Keratinocyte (primary cell): ENCODE results near the gene CLSTN2. TPM values are rescaled to one million over a fixed set of nuclear protein-coding genes. Genes with fewer than 3 reads are reported as not detected.

Experiments used
- DNase-seq: peaks from one replicate; pipeline ENCODE4 v3.0.0-alpha.2; 2011; ENCODE audit warnings: low read depth, missing footprints, low spot score
- FAIRE-seq: peaks from 2 replicates; lab custom pipeline; 2011; peaks lifted over from hg19 to GRCh38; lab: Jason Lieb, UNC
- H2AFZ ChIP-seq: 2 replicates; pipeline ENCODE4 v1.6.0; 2012; ENCODE audit warnings: low read length, control low read depth, inconsistent platforms; ENCODE audit not compliant: control insufficient read depth
- H3K27ac ChIP-seq: 2 replicates; pipeline ENCODE4 v1.5.1; 2011; ENCODE audit warnings: low read length; ENCODE audit not compliant: control insufficient read depth, insufficient read depth
- H3K27me3 ChIP-seq: 3 replicates; pipeline ENCODE4 v1.6.0; 2011; ENCODE audit warnings: low read length; ENCODE audit not compliant: control insufficient read depth, insufficient read depth; ENCODE audit errors: extremely low read depth
- H3K36me3 ChIP-seq, 2 experiments: 2 replicates in 1 of 2; 3 replicates in 1 of 2; pipeline ENCODE4 v1.5.1; 2011; ENCODE audit warnings: low read length in 2 of 2, mild to moderate bottlenecking in 1 of 2; ENCODE audit not compliant: control insufficient read depth in 2 of 2, insufficient read depth in 2 of 2; ENCODE audit errors: extremely low read depth in 1 of 2
- H3K4me1 ChIP-seq: 3 replicates; pipeline ENCODE4 v1.5.1; 2011; ENCODE audit warnings: low read length; ENCODE audit not compliant: control insufficient read depth, insufficient read depth; ENCODE audit errors: extremely low read depth
- H3K4me2 ChIP-seq: 3 replicates; pipeline ENCODE4 v1.6.0; 2011; ENCODE audit warnings: low read depth, low read length; ENCODE audit not compliant: control insufficient read depth, insufficient read depth; ENCODE audit errors: extremely low read depth
- H3K4me3 ChIP-seq, 3 experiments: fragments of 200-600 bp in 1 of 3; sonication (generic) in 1 of 3; 2 replicates in 2 of 3; 3 replicates in 1 of 3; pipeline ENCODE4 v1.5.1; 2011 to 2016; ENCODE audit warnings: low read length in 3 of 3, mild to moderate bottlenecking in 3 of 3, control low read depth in 2 of 3, inconsistent platforms in 1 of 3, low read depth in 1 of 3, mixed read lengths in 1 of 3, mixed run types in 1 of 3, moderate library complexity in 1 of 3; ENCODE audit not compliant: control insufficient read depth in 2 of 3, insufficient read depth in 2 of 3; ENCODE audit errors: extremely low read depth in 1 of 3
- H3K79me2 ChIP-seq: 2 replicates; pipeline ENCODE4 v1.6.0; 2012; ENCODE audit warnings: low read length; ENCODE audit not compliant: control insufficient read depth, insufficient read depth
- H3K9ac ChIP-seq: 3 replicates; pipeline ENCODE4 v1.6.0; 2011; ENCODE audit warnings: low read length; ENCODE audit not compliant: control insufficient read depth, insufficient read depth; ENCODE audit errors: extremely low read depth
- H3K9me1 ChIP-seq: 3 replicates; pipeline ENCODE4 v1.6.0; 2011; ENCODE audit warnings: low read length; ENCODE audit not compliant: control insufficient read depth, insufficient read depth; ENCODE audit errors: extremely low read depth
- H3K9me3 ChIP-seq: 2 replicates; pipeline ENCODE4 v1.5.1; 2012; ENCODE audit warnings: low read depth, low read length; ENCODE audit not compliant: control insufficient read depth
- H4K20me1 ChIP-seq: 3 replicates; pipeline ENCODE4 v1.6.0; 2011; ENCODE audit warnings: low read length; ENCODE audit not compliant: control insufficient read depth, insufficient read depth; ENCODE audit errors: extremely low read depth
- EZH2 ChIP-seq: IDR thresholded peaks from one replicate; pipeline ENCODE4 v1.6.1; 2012; ENCODE audit warnings: inconsistent platforms, mild to moderate bottlenecking, low read length, moderate library complexity
- dilution Hi-C: fragments of 300-500 bp; cut with MboI; formaldehyde crosslinking; loops from one replicate; pipeline ENCODE4 v1.7.0; 2020; ENCODE audit warnings: low sequenced_read_pairs; ENCODE audit not compliant: extremely low pct_ligation_motif_present
- polyA plus RNA-seq, 5 experiments: library from polyadenylated mRNA; depleted of rRNA in 3 of 5; stranded (reverse) in 3 of 5; stranded (forward) in 1 of 5; unstranded in 1 of 5; fragments of >200 nt; gene quantifications; 1 replicate in 1 of 5; 2 replicates in 3 of 5; 3 replicates in 1 of 5; pipeline versions ENCODE4 v1.2.1 to v1.2.3, GENCODE V29; 2011 to 2012; ENCODE audit warnings: missing spikeins in 2 of 5, low read depth in 1 of 5, low replicate concordance in 1 of 5
- TF ChIP-seq, protein P1 (sequence below), 3 experiments: IDR thresholded peaks in 1 of 3; conservative IDR thresholded peaks in 1 of 3; optimal IDR thresholded peaks in 1 of 3; 2 replicates in 2 of 3; 3 replicates in 1 of 3; pipeline versions ENCODE3 to v1.5.1; 2011; ENCODE audit warnings: low read length in 3 of 3, mild to moderate bottlenecking in 3 of 3, moderate library complexity in 2 of 3, control low read depth in 1 of 3, inconsistent platforms in 1 of 3; ENCODE audit not compliant: insufficient read depth in 2 of 3; ENCODE audit errors: extremely low read depth in 1 of 3

The CLSTN2 gene
- polyA plus RNA-seq, 1 donor (not counting 4 experiments of a cell fraction or from before 2014, with no cell fraction given), result 0.09 TPM

- no peak for TF ChIP-seq EZH2
- dilution Hi-C loops, result no loop called here
- Histone ChIP-seq H3K9ac (no peak overlapping the region), H3K27ac (no peak overlapping the region), H3K4me1 (peaks cover 7% of the 10 kb centered on the region), H3K9me3 (no peaks in the 10 kb centered on the region), H3K79me2 (no peaks in the 10 kb centered on the region), H3K9me1 (no peaks in the 10 kb centered on the region), H3K36me3 (no peaks in the 10 kb centered on the region), H3K4me2 (peak overlapping the region; percentile 42), H3K4me3 (no peak overlapping the region), H3K27me3 (no peaks in the 10 kb centered on the region), H4K20me1 (no peaks in the 10 kb centered on the region), H2AFZ (no peak overlapping the region)
- peak; percentile 19 for DNase-seq
- FAIRE-seq, result no peak
These were observed 505.5 kb downstream of the CLSTN2 start for GRCh38 chr3:140440446-140440845.

- Histone ChIP-seq H3K4me1 (peaks cover 7% of the 10 kb centered on the region), H2AFZ (no peak overlapping the region), H3K79me2 (no peaks in the 10 kb centered on the region), H3K36me3 (no peaks in the 10 kb centered on the region), H3K27me3 (no peaks in the 10 kb centered on the region), H4K20me1 (no peaks in the 10 kb centered on the region), H3K9me3 (no peaks in the 10 kb centered on the region), H3K4me3 (no peak overlapping the region), H3K27ac (no peak overlapping the region), H3K4me2 (peak overlapping the region; percentile 42), H3K9me1 (no peaks in the 10 kb centered on the region), H3K9ac (no peak overlapping the region)
- TF ChIP-seq, protein P1, sequence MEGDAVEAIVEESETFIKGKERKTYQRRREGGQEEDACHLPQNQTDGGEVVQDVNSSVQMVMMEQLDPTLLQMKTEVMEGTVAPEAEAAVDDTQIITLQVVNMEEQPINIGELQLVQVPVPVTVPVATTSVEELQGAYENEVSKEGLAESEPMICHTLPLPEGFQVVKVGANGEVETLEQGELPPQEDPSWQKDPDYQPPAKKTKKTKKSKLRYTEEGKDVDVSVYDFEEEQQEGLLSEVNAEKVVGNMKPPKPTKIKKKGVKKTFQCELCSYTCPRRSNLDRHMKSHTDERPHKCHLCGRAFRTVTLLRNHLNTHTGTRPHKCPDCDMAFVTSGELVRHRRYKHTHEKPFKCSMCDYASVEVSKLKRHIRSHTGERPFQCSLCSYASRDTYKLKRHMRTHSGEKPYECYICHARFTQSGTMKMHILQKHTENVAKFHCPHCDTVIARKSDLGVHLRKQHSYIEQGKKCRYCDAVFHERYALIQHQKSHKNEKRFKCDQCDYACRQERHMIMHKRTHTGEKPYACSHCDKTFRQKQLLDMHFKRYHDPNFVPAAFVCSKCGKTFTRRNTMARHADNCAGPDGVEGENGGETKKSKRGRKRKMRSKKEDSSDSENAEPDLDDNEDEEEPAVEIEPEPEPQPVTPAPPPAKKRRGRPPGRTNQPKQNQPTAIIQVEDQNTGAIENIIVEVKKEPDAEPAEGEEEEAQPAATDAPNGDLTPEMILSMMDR (optimal IDR thresholded peaks at IDR 0.05 in 1 of 3, IDR thresholded peaks at IDR 0.05 in 1 of 3, conservative IDR thresholded peaks at IDR 0.05 in 1 of 3; ENCODE audit: extremely low read depth in 1 of 3, insufficient read depth in 2 of 3, low read length in 3 of 3), result no peak
- no peak for TF ChIP-seq EZH2
- FAIRE-seq, result peak; percentile 93
- dilution Hi-C loops, result no loop called here
- peak; percentile 38 for DNase-seq
These were observed 506.0 kb downstream of the CLSTN2 start for GRCh38 chr3:140441006-140441405.

GRCh38 chr3:140442621-140443020 is 507.6 kb downstream of the CLSTN2 start:
- H3K4me2 ChIP-seq, result no peak overlapping the region
- no peak overlapping the region for H2AFZ ChIP-seq
- H3K9ac ChIP-seq, result no peak overlapping the region
- H4K20me1 ChIP-seq, result no peaks in the 10 kb centered on the region
- no peaks in the 10 kb centered on the region for H3K9me3 ChIP-seq
- TF ChIP-seq EZH2, result no peak
- TF ChIP-seq, protein P1 (optimal IDR thresholded peaks at IDR 0.05 in 1 of 3, IDR thresholded peaks at IDR 0.05 in 1 of 3, conservative IDR thresholded peaks at IDR 0.05 in 1 of 3; ENCODE audit: extremely low read depth in 1 of 3, insufficient read depth in 2 of 3, low read length in 3 of 3), result no peak
- H3K79me2 ChIP-seq, result no peaks in the 10 kb centered on the region
- FAIRE-seq (no peak), DNase-seq (no peak)
- H3K27ac ChIP-seq, result no peak overlapping the region
- no peaks in the 10 kb centered on the region for H3K36me3 ChIP-seq
- dilution Hi-C loops, result no loop called here
- H3K27me3 ChIP-seq, result no peaks in the 10 kb centered on the region
- H3K9me1 ChIP-seq, result no peaks in the 10 kb centered on the region
- H3K4me3 ChIP-seq, result no peak overlapping the region
- H3K4me1 ChIP-seq, result peaks cover 7% of the 10 kb centered on the region
